OCI-LY1 (cell line): ENCODE results near the gene ZNF208.
"Not testable (repeated sequence)": the region's sequence is repeated elsewhere in the genome, so short reads cannot be mapped to it uniquely, and the experiment has no call there.

Experiments used
- H2AFZ ChIP-seq: fragments of 200-600 bp; sonication (generic), shearing (Covaris generic); 2 replicates; pipeline ENCODE4 v1.6.0; 2014; ENCODE audit warnings: antibody characterized with exemption, mild to moderate bottlenecking, low read length
- H3F3A ChIP-seq: fragments of 200-600 bp; sonication (generic), shearing (Covaris generic); 2 replicates; pipeline ENCODE4 v1.6.0; 2014; ENCODE audit warnings: mild to moderate bottlenecking, antibody characterized with exemption, low read length, moderate library complexity; ENCODE audit not compliant: insufficient read depth
- H3K27ac ChIP-seq: fragments of 200-600 bp; sonication (generic); 2 replicates; pipeline ENCODE4 v1.5.1; 2014; ENCODE audit warnings: low read length, mixed run types, mild to moderate bottlenecking, low read depth; ENCODE audit not compliant: poor library complexity, severe bottlenecking
- H3K27me3 ChIP-seq: fragments of 200-600 bp; sonication (generic); 2 replicates; pipeline ENCODE4 v1.6.0; 2014; ENCODE audit warnings: antibody characterized with exemption, mild to moderate bottlenecking, low read length, moderate library complexity; ENCODE audit not compliant: insufficient read depth
- H3K36me3 ChIP-seq: fragments of 200-600 bp; sonication (generic); 2 replicates; pipeline ENCODE4 v1.6.1; 2014; ENCODE audit warnings: mild to moderate bottlenecking, antibody characterized with exemption, low read length, moderate library complexity, mixed read lengths; ENCODE audit not compliant: insufficient read depth
- H3K4me1 ChIP-seq: fragments of 200-600 bp; sonication (generic); 2 replicates; pipeline ENCODE4 v1.5.1; 2014; ENCODE audit warnings: mild to moderate bottlenecking, low read length, moderate library complexity; ENCODE audit not compliant: insufficient read depth, severe bottlenecking
- H3K4me2 ChIP-seq: fragments of 200-600 bp; sonication (generic), shearing (Covaris generic); 2 replicates; pipeline ENCODE4 v1.6.1; 2014; ENCODE audit warnings: low read length
- H3K4me3 ChIP-seq: fragments of 200-600 bp; sonication (generic); 2 replicates; pipeline ENCODE4 v1.5.1; 2014; ENCODE audit warnings: low read length, low read depth, mild to moderate bottlenecking, mixed read lengths; ENCODE audit not compliant: poor library complexity, severe bottlenecking
- H3K79me2 ChIP-seq: fragments of 200-600 bp; shearing (Covaris generic); 2 replicates; pipeline ENCODE4 v1.6.1; 2016; ENCODE audit warnings: mixed run types, low read length, mixed read lengths; ENCODE audit not compliant: insufficient read depth
- H3K9ac ChIP-seq: fragments of 200-600 bp; sonication (generic), shearing (Covaris generic); 2 replicates; pipeline ENCODE4 v1.6.1; 2014; ENCODE audit warnings: mild to moderate bottlenecking, low read length, mixed read lengths
- H3K9me2 ChIP-seq: fragments of 200-600 bp; sonication (generic), shearing (Covaris generic); 2 replicates; pipeline ENCODE4 v1.6.1; 2014; ENCODE audit warnings: low read depth, mild to moderate bottlenecking, low read length, mixed read lengths
- H3K9me3 ChIP-seq: fragments of 200-600 bp; shearing (Covaris generic); 2 replicates; pipeline ENCODE4 v1.6.1; 2014; ENCODE audit warnings: low read length, mixed read lengths
- H4K20me1 ChIP-seq: fragments of 200-600 bp; sonication (generic), shearing (Covaris generic); 2 replicates; pipeline ENCODE4 v1.6.0; 2016; ENCODE audit warnings: mild to moderate bottlenecking, low read length; ENCODE audit not compliant: insufficient read depth
- EZH2 ChIP-seq: fragments of 200-600 bp; sonication (generic), shearing (Covaris generic); IDR thresholded peaks from 2 replicates; pipeline ENCODE4 v1.8.0; 2017; ENCODE audit warnings: borderline replicate concordance, mixed run types, mild to moderate bottlenecking, antibody characterized with exemption, low read length, moderate library complexity, mixed read lengths
- TF ChIP-seq, protein P1 (sequence below): fragments of 200-600 bp; sonication (generic), shearing (Covaris generic); IDR thresholded peaks from 2 replicates; pipeline ENCODE4 v1.5.1; 2017; ENCODE audit warnings: mild to moderate bottlenecking, antibody characterized with exemption, low read length, moderate library complexity, mixed read lengths

ZNF208 gene

DNA sequence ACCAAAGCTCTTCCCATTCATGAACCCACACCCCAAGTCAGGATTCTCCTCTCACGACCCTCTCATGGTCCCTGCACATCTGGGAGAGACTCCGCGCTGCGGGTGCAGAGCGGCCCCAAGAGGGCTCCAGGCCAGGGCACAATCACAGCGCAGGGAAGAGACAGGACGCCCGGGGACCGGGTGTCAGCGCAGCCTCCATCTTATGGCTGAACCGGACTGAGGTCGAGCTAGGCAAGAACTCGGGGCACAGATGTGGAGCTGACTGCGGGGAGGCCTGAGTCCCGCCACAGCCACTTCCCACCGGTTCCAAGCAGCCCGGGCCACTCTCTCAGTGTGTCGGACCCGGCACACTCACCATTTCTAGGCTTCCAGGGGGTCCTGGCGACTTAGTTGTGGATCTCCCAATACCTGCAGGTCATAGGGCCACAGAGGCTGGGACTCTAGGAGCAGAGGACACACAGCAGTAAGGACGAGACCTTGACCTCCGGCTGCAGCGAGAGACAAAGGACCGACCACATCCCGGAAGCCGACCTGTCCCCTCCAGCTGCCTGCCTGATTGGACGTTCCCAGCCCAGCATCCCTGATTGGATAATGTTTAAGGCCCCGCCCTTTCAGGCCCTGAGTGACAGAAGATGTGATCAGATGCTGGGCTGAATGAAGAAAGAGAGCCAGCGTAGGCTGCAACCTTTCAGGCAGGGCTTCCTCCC lies at the start of gene ZNF208:
Gene ZNF208 (minus strand): TSS at position 507 of the 707 bp plus-strand sequence. CDS start 149 bp downstream, at position 358.
- not testable (repeated sequence) for H4K20me1 ChIP-seq, H3F3A ChIP-seq, H3K79me2 ChIP-seq, H3K4me1 ChIP-seq, H3K27ac ChIP-seq, H3K9me2 ChIP-seq, H3K27me3 ChIP-seq, H3K4me3 ChIP-seq, H3K9ac ChIP-seq, H3K4me2 ChIP-seq, H3K36me3 ChIP-seq, H2AFZ ChIP-seq, H3K9me3 ChIP-seq

DNA sequence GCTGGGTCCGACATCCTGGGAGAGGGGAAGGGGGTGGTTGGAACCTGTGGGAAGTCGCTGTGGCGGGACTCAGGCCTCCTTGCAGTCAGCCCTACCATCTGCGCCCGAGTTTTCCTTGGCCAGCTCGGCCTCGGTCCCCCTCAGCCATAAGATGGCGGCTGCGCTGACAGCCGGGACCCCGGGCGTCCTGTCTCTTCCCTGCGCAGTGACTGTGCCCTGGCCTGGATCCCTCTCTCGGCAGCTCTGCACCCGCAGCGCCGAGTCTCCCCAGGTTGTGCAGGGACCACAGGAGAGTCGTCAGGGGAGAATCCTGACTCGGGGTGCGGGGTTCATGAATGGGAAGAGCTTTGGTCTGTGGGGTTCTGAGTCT lies 41.9 kb upstream of the ZNF208 start:
- H3K27ac ChIP-seq: no peak overlapping the region
- TF ChIP-seq, protein P1, sequence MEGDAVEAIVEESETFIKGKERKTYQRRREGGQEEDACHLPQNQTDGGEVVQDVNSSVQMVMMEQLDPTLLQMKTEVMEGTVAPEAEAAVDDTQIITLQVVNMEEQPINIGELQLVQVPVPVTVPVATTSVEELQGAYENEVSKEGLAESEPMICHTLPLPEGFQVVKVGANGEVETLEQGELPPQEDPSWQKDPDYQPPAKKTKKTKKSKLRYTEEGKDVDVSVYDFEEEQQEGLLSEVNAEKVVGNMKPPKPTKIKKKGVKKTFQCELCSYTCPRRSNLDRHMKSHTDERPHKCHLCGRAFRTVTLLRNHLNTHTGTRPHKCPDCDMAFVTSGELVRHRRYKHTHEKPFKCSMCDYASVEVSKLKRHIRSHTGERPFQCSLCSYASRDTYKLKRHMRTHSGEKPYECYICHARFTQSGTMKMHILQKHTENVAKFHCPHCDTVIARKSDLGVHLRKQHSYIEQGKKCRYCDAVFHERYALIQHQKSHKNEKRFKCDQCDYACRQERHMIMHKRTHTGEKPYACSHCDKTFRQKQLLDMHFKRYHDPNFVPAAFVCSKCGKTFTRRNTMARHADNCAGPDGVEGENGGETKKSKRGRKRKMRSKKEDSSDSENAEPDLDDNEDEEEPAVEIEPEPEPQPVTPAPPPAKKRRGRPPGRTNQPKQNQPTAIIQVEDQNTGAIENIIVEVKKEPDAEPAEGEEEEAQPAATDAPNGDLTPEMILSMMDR: no peak
- TF ChIP-seq EZH2: no peak
- no peak overlapping the region for H2AFZ ChIP-seq
- no peaks in the 10 kb centered on the region for H3K4me1 ChIP-seq
- no peaks in the 10 kb centered on the region for H3K79me2 ChIP-seq
- no peak overlapping the region for H3K4me3 ChIP-seq
- no peaks in the 10 kb centered on the region for H3K9me2 ChIP-seq
- no peaks in the 10 kb centered on the region for H3F3A ChIP-seq
- H3K36me3 ChIP-seq: no peaks in the 10 kb centered on the region
- no peaks in the 10 kb centered on the region for H4K20me1 ChIP-seq
- H3K27me3 ChIP-seq: no peaks in the 10 kb centered on the region
- H3K4me2 ChIP-seq: no peak overlapping the region
- H3K9me3 ChIP-seq: no peaks in the 10 kb centered on the region
- no peak overlapping the region for H3K9ac ChIP-seq

DNA sequence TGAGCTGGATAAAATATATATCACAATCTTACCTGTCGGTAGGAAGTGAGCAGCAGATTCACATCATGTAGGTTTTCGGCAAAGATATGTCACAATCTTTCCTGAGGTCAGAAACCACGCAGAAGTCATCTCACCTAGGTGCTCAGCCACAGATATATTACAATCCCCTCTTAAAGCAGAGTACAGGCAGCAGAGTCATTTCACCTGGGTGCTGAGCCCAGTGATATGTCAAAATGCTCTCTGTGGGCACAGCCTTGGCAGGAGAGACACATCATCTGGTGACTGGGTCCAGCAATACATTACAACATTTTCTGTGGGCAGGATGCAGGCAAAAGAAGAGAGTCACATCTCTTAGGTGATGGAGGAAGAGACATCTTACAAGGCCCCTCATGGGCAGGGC lies 30.4 kb upstream of the ZNF208 start:
- not testable (repeated sequence) for H3K36me3 ChIP-seq, H3K9me3 ChIP-seq, H3K4me3 ChIP-seq, H3K9ac ChIP-seq, H3K4me2 ChIP-seq, H3K27me3 ChIP-seq, H3K79me2 ChIP-seq, H3F3A ChIP-seq, H4K20me1 ChIP-seq, H3K4me1 ChIP-seq, H3K27ac ChIP-seq, H3K9me2 ChIP-seq, H2AFZ ChIP-seq

DNA sequence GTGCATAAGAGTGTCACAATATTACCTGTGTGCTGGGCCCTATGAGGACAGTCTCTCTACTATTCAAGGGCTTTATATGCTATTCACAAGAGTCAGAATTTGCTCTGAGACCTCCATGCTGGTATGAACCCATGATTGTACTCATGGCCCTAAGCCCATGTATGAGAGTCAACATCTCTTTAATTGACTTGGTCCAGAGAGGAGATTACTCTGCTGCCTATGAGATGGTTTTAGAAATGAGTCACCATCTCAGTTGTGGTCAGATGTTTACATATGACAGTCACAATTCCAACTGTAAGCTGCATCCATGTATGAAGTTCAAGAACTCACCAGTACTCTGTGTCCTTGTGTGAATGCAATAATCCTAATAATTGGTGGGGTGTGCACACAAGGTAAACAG lies 19.9 kb upstream of the ZNF208 start:
- Histone ChIP-seq H4K20me1 (no peaks in the 10 kb centered on the region), H3K9me3 (no peaks in the 10 kb centered on the region), H3K9ac (no peak overlapping the region), H3K36me3 (no peaks in the 10 kb centered on the region), H2AFZ (no peak overlapping the region), H3F3A (no peaks in the 10 kb centered on the region), H3K27ac (no peak overlapping the region), H3K4me3 (no peak overlapping the region), H3K79me2 (no peaks in the 10 kb centered on the region), H3K27me3 (no peaks in the 10 kb centered on the region), H3K4me1 (no peaks in the 10 kb centered on the region), H3K9me2 (no peaks in the 10 kb centered on the region), H3K4me2 (no peak overlapping the region)
- TF ChIP-seq, protein P1: no peak
- no peak for TF ChIP-seq EZH2
